ENCODE data around the gene SPRY4.
"Not testable (repeated sequence)": the region's sequence is repeated elsewhere in the genome, so short reads cannot be mapped to it uniquely, and the experiment has no call there.

Gene SPRY4

GRCh38 chr5:142275496-142275895 is 49.3 kb downstream of the SPRY4 start:
- no peaks in the 10 kb centered on the region for H3K27me3 ChIP-seq (replicated peaks; ENCODE audit: control insufficient read depth, insufficient read depth, low read length, poor library complexity, severe bottlenecking)
- no peaks in the 10 kb centered on the region for H3K9me3 ChIP-seq (ENCODE audit: control insufficient read depth, low read length)
- H3K27ac ChIP-seq (ENCODE audit: insufficient read depth, low read length, poor library complexity, severe bottlenecking) = no peak overlapping the region
- no peaks in the 10 kb centered on the region for H3K4me1 ChIP-seq (ENCODE audit: control insufficient read depth, insufficient read depth, low read length, poor library complexity, severe bottlenecking)
- no peaks in the 10 kb centered on the region for H3K36me3 ChIP-seq (ENCODE audit: control insufficient read depth, insufficient read depth, low read length)
- H3K4me3 ChIP-seq (ENCODE audit: insufficient read depth, low read depth, low read length, poor library complexity, severe bottlenecking) = no peak overlapping the region
- DNase-seq = no peak

GRCh38 chr5:142272596-142272995 is 52.2 kb downstream of the SPRY4 start:
- H3K4me3 ChIP-seq (ENCODE audit: insufficient read depth, low read depth, low read length, poor library complexity, severe bottlenecking); DNase-seq; H3K27ac ChIP-seq (ENCODE audit: insufficient read depth, low read length, poor library complexity, severe bottlenecking); H3K4me1 ChIP-seq (ENCODE audit: control insufficient read depth, insufficient read depth, low read length, poor library complexity, severe bottlenecking); H3K27me3 ChIP-seq (replicated peaks; ENCODE audit: control insufficient read depth, insufficient read depth, low read length, poor library complexity, severe bottlenecking); H3K9me3 ChIP-seq (ENCODE audit: control insufficient read depth, low read length); H3K36me3 ChIP-seq (ENCODE audit: control insufficient read depth, insufficient read depth, low read length): not testable (repeated sequence)

GRCh38 chr5:142264084-142264483 is 60.7 kb downstream of the SPRY4 start:
- not testable (repeated sequence) for H3K36me3 ChIP-seq (ENCODE audit: control insufficient read depth, insufficient read depth, low read length); H3K27me3 ChIP-seq (replicated peaks; ENCODE audit: control insufficient read depth, insufficient read depth, low read length, poor library complexity, severe bottlenecking); H3K4me1 ChIP-seq (ENCODE audit: control insufficient read depth, insufficient read depth, low read length, poor library complexity, severe bottlenecking); H3K4me3 ChIP-seq (ENCODE audit: insufficient read depth, low read depth, low read length, poor library complexity, severe bottlenecking); DNase-seq; H3K9me3 ChIP-seq (ENCODE audit: control insufficient read depth, low read length); H3K27ac ChIP-seq (ENCODE audit: insufficient read depth, low read length, poor library complexity, severe bottlenecking)

GRCh38 chr5:142263346-142263745 is 61.5 kb downstream of the SPRY4 start:
- H3K27ac ChIP-seq (ENCODE audit: insufficient read depth, low read length, poor library complexity, severe bottlenecking) = no peak overlapping the region
- H3K36me3 ChIP-seq (ENCODE audit: control insufficient read depth, insufficient read depth, low read length) = no peaks in the 10 kb centered on the region
- H3K4me1 ChIP-seq (ENCODE audit: control insufficient read depth, insufficient read depth, low read length, poor library complexity, severe bottlenecking) = no peaks in the 10 kb centered on the region
- DNase-seq = no peak
- no peaks in the 10 kb centered on the region for H3K27me3 ChIP-seq (replicated peaks; ENCODE audit: control insufficient read depth, insufficient read depth, low read length, poor library complexity, severe bottlenecking)
- H3K4me3 ChIP-seq (ENCODE audit: insufficient read depth, low read depth, low read length, poor library complexity, severe bottlenecking) = no peak overlapping the region
- H3K9me3 ChIP-seq (ENCODE audit: control insufficient read depth, low read length) = no peaks in the 10 kb centered on the region

- H3K27me3 ChIP-seq (replicated peaks; ENCODE audit: control insufficient read depth, insufficient read depth, low read length, poor library complexity, severe bottlenecking) = no peaks in the 10 kb centered on the region
- no peaks in the 10 kb centered on the region for H3K9me3 ChIP-seq (ENCODE audit: control insufficient read depth, low read length)
Observed at GRCh38 chr5:142262683-142263082, 62.1 kb downstream of the SPRY4 start.

More at GRCh38 chr5:142262683-142263082, 62.1 kb downstream of the SPRY4 start:
- Histone ChIP-seq H3K36me3 (ENCODE audit: control insufficient read depth, insufficient read depth, low read length) (no peaks in the 10 kb centered on the region), H3K27ac (ENCODE audit: insufficient read depth, low read length, poor library complexity, severe bottlenecking) (no peak overlapping the region), H3K4me1 (ENCODE audit: control insufficient read depth, insufficient read depth, low read length, poor library complexity, severe bottlenecking) (no peaks in the 10 kb centered on the region), H3K4me3 (ENCODE audit: insufficient read depth, low read depth, low read length, poor library complexity, severe bottlenecking) (no peak overlapping the region)
- no peak for DNase-seq

All from effector memory CD4-positive, alpha-beta T cell (primary cell).